ENCODE measurements around the gene WDR7.

WDR7 gene

DNA sequence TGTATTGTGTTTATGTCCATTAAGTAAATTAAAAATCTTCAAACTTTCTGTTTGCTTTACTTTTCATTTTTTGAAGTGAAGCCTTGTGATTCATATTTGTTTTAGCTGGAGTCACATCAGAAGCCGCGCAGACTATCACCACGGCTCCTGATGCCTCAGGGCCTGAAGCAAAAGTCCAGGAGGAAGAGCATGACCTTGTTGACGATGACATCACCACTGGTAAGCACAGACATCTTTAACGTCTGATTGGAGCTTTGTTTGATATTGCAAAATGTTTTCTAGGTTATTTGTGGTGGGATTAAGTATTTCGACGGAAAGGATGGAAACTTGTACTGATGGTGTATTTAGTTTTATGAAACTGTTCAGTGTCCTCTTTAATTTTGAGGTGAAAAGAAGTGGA is 164.8 kb downstream of the WDR7 start:
- no peak for DNase-seq

DNA sequence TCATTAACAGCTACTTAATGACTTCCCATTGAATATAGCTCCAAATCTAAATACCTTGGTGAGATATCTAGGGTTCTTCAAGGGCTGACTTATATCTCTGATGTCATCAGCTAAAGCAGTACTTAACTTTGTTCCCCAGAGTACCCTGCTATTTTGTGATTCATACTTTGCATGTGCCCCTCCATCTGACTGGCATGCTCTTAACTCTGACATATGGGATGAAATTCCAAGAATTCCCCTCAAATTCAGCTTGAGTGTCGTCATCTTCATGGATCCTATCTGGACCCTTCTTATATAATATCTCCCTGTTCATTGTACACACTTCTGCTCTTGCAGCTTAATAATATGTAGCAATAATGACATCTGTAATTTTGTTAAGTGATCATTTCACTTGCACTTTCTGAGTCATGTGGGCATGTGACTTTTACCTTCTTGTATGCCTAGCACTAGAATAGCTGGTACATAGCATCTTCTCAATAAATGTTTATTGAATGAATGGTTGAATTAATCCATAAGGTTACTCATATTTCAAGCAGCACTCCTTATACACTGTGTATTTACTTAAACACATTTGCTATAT is 172.9 kb downstream of the WDR7 start:
- DNase-seq, result no peak

DNA sequence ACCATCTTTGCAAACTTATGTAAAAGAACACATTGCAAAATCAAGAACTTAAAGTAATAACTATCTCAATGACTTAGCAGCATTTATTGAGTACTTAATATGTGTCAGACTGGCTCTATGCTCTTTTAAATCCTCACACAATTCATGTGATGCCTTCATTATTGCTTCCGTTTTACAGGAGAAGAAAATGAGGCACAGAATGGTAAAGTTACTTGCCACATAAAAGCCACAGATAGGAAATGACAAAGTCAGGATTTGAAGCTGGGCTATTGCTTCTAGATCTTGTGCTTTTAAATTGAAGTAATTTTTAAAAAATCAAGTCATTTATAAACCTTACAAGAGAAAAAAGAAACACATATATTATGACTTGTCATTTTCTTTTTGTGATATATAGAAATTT is 174.2 kb downstream of the WDR7 start:
- DNase-seq, result peak; percentile 56

DNA sequence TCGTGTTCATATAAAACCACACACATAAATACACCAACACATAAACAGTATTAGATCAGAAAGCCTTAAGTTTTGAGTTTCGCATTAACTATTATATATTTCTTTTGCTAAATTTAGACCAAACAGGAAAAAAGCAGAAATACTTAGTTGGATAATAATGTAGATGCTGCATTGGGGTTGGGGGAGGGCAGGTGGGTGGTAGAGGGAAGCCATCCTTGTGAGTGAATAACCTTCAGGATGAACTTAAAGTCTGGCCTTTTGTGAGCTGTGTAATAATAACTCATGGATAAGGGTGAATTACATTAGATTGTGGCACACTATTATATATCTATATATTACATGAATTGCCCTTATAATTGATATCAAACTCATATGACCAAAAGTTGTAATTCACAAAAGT is 174.7 kb downstream of the WDR7 start:
- DNase-seq, result no peak

DNA sequence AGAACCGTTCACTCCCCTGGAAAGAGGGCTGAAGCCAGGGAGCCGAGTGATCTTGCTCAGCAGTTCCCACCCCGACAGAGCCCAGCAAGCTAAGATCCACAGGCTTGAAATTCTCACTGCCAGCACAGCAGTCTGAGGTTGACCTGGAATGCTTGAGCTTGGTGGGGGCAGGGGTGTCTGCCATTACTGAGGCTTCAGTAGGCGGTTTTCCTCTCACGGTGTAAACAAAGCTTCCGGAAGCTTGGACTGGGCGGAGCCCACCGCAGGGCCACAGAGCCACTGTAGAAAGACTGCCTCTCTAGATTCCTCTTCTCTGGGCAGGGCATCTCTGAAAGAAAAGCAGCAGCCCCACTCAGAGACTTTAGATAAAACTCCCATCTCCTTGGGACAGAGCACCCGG is 180.8 kb downstream of the WDR7 start:
- DNase-seq, result no peak

DNA sequence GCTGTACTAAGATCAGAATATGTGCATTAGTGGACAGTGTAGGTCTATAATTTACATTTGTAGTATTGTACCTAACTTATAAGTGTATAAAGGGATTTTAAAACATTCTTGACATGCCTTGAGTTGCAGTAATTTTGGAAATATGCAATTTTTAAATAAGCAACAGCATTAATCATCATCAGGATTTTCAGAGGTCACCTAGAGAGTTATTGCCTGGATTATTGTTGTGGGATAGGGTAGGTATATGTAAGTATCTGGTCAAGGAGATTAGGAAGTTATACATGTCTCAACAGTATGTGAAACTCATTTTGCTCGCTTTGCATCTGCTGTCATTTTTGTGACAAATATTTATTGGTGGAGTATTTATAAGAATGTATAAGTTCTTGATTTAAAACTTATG is 184.2 kb downstream of the WDR7 start:
- DNase-seq, result no peak

DNA sequence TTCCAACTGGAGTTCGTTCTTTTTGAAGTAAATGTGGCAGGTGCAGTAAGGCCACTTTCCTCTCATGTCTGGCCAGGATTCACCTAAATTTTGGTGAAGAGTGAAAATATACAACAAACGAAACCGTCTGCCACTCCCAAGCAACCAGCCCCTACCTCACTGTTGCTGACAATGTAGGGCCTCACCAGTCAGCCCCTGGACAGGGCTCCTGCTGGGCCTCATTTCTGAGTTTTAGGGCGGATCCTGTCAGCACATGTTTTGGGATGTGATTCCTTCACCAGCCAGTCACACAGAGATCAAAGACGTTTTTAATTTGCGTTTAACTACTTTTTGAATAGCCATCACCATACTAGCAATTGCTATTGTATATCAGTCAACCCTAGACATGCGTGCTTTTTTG is 185.0 kb downstream of the WDR7 start:
- no peak for DNase-seq

DNA sequence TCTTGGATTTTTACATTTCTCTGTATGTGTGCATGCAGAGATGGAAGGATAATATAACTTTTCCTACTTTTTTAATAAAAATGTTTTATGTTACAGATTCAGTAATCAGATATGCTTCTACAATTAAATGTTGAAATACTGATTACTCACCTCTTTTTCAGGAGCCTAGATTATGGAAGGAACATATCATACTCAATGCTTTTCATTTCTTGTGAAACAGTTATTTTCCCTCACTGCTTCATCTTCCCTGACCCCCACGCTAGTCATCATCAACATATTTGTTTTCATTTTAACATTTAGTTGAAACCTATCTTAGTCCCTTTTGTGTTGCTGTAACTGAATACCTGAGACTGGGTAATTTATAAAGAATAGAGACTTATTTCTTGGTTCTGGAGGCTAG is 190.7 kb downstream of the WDR7 start:
- no peak for DNase-seq

DNA sequence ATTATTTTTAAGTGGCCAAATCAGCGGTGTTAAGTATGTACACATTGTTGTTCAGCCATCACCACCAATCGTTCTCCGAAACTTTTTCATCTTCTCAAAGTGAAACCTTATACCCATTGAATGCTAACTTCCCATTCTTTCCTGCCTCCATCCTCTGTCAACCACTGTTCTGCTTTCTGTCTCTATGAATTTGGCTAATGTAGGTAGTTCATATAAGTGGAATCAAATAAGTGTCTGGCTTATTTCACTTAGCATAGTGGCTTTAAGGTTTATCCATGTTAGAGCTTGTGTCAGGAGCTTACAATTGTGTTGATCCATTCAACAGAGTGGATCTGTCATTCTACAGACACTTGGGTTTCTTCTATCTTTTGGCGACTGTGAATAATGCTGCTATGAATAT is 192.1 kb downstream of the WDR7 start:
- DNase-seq, result no peak

DNA sequence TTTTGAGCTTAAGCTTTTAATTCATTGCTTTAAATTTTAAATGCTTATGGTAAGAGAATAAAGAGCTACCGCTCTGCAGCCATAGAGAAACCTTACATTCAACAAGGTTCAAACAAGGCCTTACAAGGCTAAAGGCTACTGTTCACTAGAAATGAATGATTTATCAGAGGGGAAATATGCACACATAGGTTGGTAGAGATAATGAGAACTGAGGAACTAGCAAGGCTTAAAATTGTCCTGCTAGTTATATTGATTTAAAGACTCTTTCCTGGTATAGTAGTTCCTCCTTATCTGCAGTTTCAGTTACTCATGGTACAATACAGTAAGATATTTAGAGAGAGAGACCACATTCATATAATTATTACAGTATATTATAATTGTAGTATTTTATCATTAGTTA is 193.4 kb downstream of the WDR7 start:
- DNase-seq, result no peak

DNA sequence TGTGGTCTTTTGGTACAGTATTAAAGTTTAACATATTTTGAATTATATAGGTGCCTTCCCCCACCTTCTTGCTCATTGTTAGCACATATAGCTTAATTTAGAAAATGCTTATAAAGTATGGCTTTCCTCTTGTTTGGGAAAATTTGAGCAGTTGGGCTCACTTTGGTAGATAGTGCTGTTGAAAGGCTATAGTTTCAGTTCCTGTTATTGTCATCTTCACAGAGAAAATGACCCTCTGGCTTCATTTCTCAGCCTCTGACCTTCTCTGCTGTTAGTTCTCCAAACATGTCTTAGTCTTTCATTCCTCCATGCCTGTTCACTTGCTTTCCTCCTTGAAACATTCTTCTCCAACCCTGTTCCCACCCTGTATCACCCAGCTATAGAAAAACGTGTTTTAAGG is 200.6 kb downstream of the WDR7 start:
- DNase-seq, result no peak

DNA sequence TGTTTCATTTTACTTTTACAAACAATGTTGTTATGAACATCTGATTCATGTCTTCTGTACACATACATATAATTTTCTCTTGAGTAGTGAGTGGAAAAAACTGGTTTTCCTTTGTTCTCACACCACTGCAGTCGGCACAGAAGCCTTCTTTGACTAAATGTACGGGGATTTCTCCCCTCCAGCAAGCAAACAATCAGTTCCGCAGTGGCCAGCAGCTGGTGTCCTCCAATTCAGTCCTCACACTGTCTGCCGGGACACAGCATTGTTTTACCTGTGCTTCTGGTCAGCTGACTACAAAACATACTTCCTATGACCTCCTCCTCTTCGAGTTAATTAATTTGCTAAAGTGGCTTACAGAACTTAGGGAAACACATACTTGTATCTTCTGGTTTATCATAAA is 202.8 kb downstream of the WDR7 start:
- no peak for DNase-seq

DNA sequence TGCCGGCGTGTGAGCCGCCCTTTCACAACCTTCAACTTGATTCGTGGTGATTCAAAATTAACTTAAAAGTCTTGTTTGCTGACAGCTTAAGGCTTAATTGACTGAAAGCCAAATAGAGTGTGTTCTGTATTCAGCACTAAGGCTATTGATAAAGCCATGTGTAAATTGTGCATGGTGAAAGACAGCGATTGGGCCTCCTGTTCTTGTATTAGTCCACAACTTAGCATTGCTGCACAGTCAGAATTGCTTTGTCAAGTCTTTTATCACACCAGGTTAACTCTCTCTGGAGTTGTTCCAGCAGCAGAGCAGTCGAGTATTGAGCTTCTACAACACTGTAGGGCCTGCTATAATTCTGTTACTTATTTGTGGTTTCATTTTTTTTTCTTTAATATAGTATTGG is 210.1 kb downstream of the WDR7 start:
- no peak for DNase-seq

DNA sequence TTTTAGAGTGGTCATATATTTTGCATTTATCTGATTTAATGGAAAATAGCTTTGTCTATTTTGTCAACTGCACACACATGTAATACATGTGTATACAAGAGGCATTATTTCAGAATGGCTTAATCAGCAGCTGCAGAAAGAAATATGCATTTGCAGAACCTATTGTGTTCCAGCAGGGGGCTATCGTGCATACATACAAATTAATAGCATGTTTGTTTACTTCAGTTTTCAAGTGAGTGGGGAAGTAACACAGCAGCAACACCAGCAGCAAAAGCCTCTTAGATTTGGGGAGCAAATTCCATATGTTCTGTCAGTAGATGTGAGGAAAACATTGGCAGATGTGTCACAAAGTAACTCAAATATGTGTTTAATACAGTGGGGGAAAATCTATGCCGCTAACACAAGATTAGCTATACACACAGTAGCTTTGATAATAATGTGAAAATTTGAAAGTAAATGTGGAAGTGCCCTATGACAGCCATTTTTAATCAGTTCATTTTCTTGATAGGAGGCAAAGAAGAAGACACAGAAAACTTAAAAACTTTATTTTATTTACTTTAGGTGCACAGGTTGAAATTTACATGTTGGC is 218.1 kb downstream of the WDR7 start:
- peak; percentile 27 for DNase-seq

DNA sequence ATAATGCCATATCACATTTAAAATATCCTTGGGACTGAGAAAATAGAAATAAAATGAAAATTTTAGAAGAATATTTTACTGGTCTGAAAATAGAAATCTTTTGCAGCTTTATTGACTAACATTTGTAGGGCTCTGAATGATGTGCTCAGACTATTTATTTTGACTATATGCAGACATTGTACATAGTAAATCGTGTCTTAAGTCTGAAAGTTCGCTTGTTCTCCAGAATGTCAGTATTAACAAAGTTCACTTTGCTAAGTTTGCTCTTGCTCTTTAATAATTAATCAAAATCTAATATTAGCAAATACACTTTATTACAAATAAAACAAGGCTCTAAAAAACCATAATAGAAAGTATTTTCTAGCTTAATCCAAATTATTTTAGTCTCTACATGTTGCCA is 219.8 kb downstream of the WDR7 start:
- DNase-seq, result no peak

DNA sequence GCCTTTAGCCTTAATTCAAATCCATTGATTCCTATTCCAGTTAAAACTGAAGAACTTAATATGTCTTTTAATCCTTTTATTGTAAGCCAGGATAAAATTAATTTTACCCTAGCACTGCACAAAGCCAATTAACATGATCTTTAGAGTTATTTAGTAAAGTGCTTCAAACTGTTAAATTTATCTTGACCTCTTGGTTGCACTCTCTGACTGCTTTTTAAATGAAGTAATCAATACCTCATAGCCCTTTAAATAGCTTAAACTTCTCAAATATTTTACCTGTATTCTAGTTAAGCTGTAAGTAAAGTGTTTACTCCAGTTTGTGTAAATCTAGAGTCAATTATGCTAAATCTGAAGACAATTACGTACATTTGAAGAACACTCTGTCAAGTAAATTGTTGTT is 221.0 kb downstream of the WDR7 start:
- no peak for DNase-seq

DNA sequence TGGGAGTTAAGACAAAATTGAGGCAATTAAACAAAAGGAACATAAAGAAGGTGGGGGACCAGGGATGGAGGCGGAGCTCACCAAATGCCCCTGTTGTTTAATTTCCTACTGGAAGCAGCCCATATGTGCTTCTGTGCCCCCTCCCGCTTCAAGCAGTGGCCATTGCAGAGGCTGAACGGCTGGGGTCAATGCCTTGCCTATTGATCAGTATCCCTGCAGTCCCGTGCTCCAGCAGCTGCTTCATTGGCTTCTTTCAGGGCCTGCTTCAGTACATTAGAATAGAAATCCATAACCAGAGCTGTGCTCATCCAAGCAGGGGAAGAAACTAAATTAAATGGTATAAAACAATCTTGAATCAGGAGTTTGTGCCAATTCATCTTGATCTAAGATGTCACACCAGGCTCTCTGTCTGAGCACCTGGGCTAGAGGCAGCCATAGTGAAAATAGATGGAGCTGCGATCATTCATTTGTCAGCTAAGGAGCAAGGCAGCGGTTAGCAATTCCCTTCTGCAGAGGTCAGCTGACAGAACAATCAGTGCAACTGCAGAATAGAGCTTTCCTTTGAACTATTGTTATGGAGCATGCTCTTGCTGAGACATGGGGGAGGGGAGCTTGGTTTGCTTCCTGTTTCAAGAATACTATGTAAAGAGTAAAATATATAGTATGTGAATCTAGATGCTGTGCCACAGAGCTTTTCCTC is 222.4 kb downstream of the WDR7 start:
- DNase-seq, result no peak

DNA sequence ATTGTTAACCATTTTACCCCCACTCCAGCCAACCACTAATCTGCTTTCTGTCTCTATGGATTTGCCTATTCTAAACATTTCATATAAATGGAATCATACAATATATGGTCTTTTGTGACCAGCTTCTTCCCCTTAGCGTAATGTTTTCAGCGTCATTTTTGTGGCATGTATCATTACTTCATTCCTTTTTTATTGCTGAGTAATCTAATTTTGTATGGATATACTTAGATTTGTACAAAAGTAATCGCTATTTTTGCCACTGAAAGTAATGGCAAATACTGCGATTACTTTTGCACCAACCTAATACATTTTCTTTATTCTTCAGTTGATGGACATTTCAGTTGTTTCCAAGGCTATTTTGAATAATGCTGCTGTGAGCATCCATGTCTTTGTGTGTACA is 227.6 kb downstream of the WDR7 start:
- no peak for DNase-seq

DNA sequence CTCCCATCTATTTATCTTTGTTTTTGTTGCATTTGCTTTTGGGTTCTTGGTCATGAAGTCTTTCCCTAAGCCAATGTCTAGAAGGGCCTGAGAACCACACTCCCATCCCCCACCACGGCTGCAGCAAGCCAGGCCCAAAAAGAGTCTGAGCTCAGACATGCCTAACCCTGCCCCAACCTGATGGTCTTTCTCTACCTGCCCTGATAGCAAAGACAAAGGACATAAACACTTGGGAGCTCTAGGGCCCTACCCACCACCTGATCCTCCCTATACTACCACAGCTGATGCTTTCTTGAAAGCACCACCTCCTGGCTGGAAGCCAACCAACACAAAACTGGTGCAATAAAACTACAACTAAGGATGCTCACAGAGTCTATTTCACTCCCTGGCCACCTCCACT is 233.4 kb downstream of the WDR7 start:
- DNase-seq, result no peak

DNA sequence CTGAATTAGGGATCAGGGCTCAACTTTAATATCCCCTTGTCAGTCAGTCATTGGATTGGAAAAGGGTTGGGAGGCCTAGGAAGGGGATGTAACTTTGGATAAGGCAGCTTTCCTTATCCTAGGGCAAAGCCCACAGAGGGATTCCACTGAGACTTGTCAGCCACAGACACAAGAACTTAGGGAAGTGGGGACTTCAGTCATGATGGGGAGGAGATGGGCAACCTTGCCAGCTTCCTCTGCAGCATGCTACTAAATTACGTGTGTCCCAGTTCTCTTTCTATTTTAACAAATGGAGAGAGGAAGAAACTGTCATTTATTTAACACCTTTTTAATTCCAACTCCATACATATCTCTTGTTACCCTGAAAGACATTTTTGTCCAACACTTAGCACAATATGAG is 237.8 kb downstream of the WDR7 start:
- DNase-seq, result no peak

DNA sequence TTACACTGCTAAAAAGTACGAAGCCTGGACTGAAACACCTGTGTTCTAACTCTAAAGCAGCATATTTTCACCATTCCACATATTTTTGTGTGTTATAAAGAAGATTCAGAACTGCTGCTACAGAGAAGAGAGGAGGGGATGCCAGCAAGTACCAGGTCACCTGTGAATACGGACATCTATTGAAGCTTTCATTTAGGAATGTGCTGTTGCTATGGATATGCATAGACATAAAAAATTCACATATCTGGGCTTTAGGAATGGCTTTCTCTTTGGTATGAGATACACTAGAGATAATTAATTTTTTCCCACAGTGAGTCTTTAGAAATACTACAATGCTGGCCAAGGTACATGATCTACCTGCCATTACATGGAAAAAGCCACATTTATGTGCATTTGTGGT is 238.5 kb downstream of the WDR7 start:
- DNase-seq, result no peak

DNA sequence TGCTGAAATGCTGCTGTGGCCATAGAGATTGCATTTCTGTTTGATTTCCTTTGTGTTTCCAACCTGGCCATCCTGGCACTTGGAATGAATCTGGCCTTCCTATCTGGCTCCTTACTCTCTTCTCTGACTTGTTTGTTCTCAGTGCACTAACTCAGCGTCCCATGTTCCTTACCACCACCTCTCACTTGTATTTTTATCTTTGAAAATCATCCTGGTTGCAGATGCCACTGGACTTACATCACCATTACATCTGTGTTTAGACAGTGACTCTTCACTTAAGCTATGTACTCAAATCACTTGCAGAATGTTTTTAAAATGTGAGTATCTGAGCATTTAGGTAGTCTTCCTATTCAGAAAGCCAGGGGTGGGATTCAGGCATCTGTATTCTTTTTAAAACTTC is 239.5 kb downstream of the WDR7 start:
- DNase-seq, result no peak

DNA sequence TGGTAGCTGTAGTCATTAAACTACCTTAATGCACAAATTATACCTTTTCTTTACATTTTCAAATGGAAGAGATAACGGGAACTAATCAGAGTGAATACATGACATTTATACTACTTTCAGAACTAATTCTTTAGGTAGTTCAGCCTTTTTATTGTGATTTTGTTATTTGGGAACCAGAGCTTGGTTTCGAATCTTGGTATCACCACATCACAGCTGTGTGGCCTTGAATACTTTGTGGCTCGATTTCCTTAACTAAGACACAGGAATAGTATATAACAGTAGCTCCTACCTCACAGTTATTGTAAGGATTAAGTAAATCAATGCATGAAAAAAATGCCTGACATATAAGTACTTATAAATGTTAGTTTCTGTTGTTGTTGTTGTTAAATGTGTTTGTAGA is 240.0 kb downstream of the WDR7 start:
- no peak for DNase-seq

DNA sequence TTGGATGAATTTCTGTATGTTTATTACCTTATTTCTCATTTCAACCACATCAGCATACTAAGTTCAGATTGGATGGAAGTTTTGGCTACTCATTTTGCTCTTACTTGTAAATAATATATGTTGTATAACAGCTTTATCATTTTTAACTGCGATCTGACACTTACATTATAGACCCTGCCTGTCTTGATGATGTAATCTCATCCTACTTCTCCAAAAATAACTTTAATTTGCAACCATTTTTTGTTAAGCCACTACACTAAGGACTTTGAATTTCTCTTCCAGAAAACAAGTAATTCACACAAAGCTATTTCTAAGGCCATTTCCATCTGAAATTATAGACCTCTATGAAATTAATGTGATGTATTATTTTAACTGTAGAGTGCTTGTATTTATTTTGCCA is 240.7 kb downstream of the WDR7 start:
- DNase-seq, result no peak

DNA sequence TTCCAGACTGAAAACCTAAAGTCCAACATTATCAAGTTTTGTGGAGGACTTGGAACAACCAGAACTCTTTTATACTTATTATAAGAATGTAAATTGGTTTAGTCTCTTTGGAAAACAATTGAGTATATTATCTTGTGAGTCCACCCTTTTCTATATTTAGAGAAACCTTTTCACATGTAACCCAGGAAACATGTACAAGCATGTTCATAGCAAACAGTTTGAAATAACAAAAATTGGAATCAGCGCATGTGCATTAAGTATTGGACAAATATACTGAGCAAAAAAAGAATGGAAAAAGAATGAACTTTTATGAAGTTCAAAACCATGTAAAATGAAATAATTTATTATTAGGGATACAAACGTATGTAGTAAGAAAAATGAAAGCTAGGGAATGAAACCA is 246.0 kb downstream of the WDR7 start:
- DNase-seq, result no peak

Data from GF-D8 (cell line).